H9 (cell line): ENCODE results near the gene ECE1. TPM values are rescaled to one million over a fixed set of nuclear protein-coding genes. Genes with fewer than 3 reads are reported as not detected.
"Not testable (repeated sequence)": the region's sequence is repeated elsewhere in the genome, so short reads cannot be mapped to it uniquely, and the experiment has no call there.

ENCODE experiments used
- DNase-seq: peaks from one replicate; pipeline ENCODE4 v3.0.0-alpha.2; 2017
- H2AFZ ChIP-seq: one replicate; pipeline ENCODE4 v1.6.1; 2013; ENCODE audit warnings: mild to moderate bottlenecking, low read length, control low read depth, moderate library complexity
- H2AK5ac ChIP-seq: 2 replicates; pipeline ENCODE4 v1.6.1; 2013; ENCODE audit warnings: low read length, control low read depth, mixed read lengths; ENCODE audit not compliant: insufficient read length
- H2BK120ac ChIP-seq: one replicate; pipeline ENCODE4 v1.6.1; 2013; ENCODE audit warnings: low read depth, mild to moderate bottlenecking, low read length, control low read depth, inconsistent platforms; ENCODE audit not compliant: poor library complexity, severe bottlenecking
- H2BK12ac ChIP-seq: 2 replicates; pipeline ENCODE4 v1.6.1; 2013; ENCODE audit warnings: low read length, control low read depth, mixed read lengths, low read depth; ENCODE audit not compliant: insufficient read length
- H2BK15ac ChIP-seq: 2 replicates; pipeline ENCODE4 v1.6.1; 2013; ENCODE audit warnings: low read depth, low read length, control low read depth
- H2BK20ac ChIP-seq: one replicate; pipeline ENCODE4 v1.6.1; 2013; ENCODE audit warnings: low read depth, mild to moderate bottlenecking, low read length, control low read depth, inconsistent platforms; ENCODE audit not compliant: poor library complexity, severe bottlenecking
- H2BK5ac ChIP-seq: 2 replicates; pipeline ENCODE4 v1.6.1; 2013; ENCODE audit warnings: low read length, control low read depth, mixed read lengths; ENCODE audit not compliant: insufficient read length
- H3K14ac ChIP-seq: 2 replicates; pipeline ENCODE4 v1.6.1; 2013; ENCODE audit warnings: low read length, control low read depth; ENCODE audit not compliant: insufficient read depth
- H3K18ac ChIP-seq: 2 replicates; pipeline ENCODE4 v1.6.1; 2013; ENCODE audit warnings: low read depth, mild to moderate bottlenecking, mixed read lengths, low read length, control low read depth; ENCODE audit not compliant: insufficient read length
- H3K23ac ChIP-seq: 2 replicates; pipeline ENCODE4 v1.6.1; 2013; ENCODE audit warnings: low read length, control low read depth, mixed read lengths, low read depth; ENCODE audit not compliant: insufficient read length
- H3K23me2 ChIP-seq: 2 replicates; pipeline ENCODE4 v1.6.1; 2013; ENCODE audit warnings: low read depth, mild to moderate bottlenecking, mixed read lengths, low read length, control low read depth; ENCODE audit not compliant: insufficient read length, poor library complexity, severe bottlenecking
- H3K27ac ChIP-seq: 2 replicates; pipeline ENCODE4 v1.5.1; 2013; ENCODE audit warnings: low read length, control low read depth, mixed read lengths, low read depth; ENCODE audit not compliant: insufficient read length
- H3K27me3 ChIP-seq: 2 replicates; pipeline ENCODE4 v1.6.1; 2013; ENCODE audit warnings: low read length, control low read depth, inconsistent platforms; ENCODE audit not compliant: insufficient read depth
- H3K4ac ChIP-seq: 2 replicates; pipeline ENCODE4 v1.6.1; 2013; ENCODE audit warnings: low read depth, mild to moderate bottlenecking, control low read depth, inconsistent platforms, low read length, moderate library complexity
- H3K4me1 ChIP-seq: 2 replicates; pipeline ENCODE4 v1.6.1; 2013; ENCODE audit warnings: low read length, control low read depth, inconsistent platforms; ENCODE audit not compliant: insufficient read depth
- H3K4me2 ChIP-seq: 2 replicates; pipeline ENCODE4 v1.6.1; 2013; ENCODE audit warnings: low read length, control low read depth, mixed read lengths; ENCODE audit not compliant: insufficient read length, insufficient read depth
- H3K56ac ChIP-seq: 2 replicates; pipeline ENCODE4 v1.6.1; 2013; ENCODE audit warnings: low read depth, mild to moderate bottlenecking, mixed read lengths, low read length, control low read depth; ENCODE audit not compliant: insufficient read length
- H3K79me1 ChIP-seq: 2 replicates; pipeline ENCODE4 v1.6.1; 2013; ENCODE audit warnings: low read depth, mild to moderate bottlenecking, moderate library complexity, low read length, control low read depth, inconsistent platforms; ENCODE audit not compliant: insufficient read depth, poor library complexity, severe bottlenecking
- H3K79me2 ChIP-seq: 2 replicates; pipeline ENCODE4 v1.6.1; 2013; ENCODE audit warnings: low read length, control low read depth, inconsistent platforms; ENCODE audit not compliant: insufficient read depth
- H3K9ac ChIP-seq: 2 replicates; pipeline ENCODE4 v1.6.1; 2013; ENCODE audit warnings: low read length, control low read depth, mixed read lengths; ENCODE audit not compliant: insufficient read length; ENCODE audit errors: extremely low read depth
- H3K9me3 ChIP-seq: one replicate; pipeline ENCODE4 v1.6.1; 2013; ENCODE audit warnings: low read depth, low read length, inconsistent platforms; ENCODE audit not compliant: control insufficient read depth
- H3T11ph ChIP-seq: one replicate; pipeline ENCODE4 v1.6.1; 2013; ENCODE audit warnings: mild to moderate bottlenecking, low read length, control low read depth, inconsistent platforms
- H4K20me1 ChIP-seq: one replicate; pipeline ENCODE4 v1.6.1; 2013; ENCODE audit not compliant: control insufficient read depth, insufficient read length, insufficient read depth
- H4K5ac ChIP-seq: 2 replicates; pipeline ENCODE4 v1.6.1; 2013; ENCODE audit warnings: low read depth, mild to moderate bottlenecking, mixed read lengths, low read length, control low read depth; ENCODE audit not compliant: insufficient read length
- H4K8ac ChIP-seq: replicated peaks from 2 replicates; pipeline ENCODE4 v1.6.1; 2013; ENCODE audit warnings: low read length, control low read depth, mixed read lengths, low read depth; ENCODE audit not compliant: insufficient read length
- H4K91ac ChIP-seq: 2 replicates; pipeline ENCODE4 v1.6.1; 2013; ENCODE audit warnings: low read depth, mild to moderate bottlenecking, moderate library complexity, mixed read lengths, low read length, control low read depth; ENCODE audit not compliant: insufficient read length
- H3K27ac Mint-ChIP-seq, 3 experiments: 2 replicates in 2 of 3; 3 replicates in 1 of 3; pipeline ENCODE4 v1.8.0; 2020 to 2021; ENCODE audit warnings: mixed read lengths in 3 of 3, mild to moderate bottlenecking in 1 of 3, moderate library complexity in 1 of 3
- H3K27me3 Mint-ChIP-seq: 2 replicates; pipeline ENCODE4 v1.8.0; 2021; ENCODE audit warnings: low read depth, mild to moderate bottlenecking, moderate library complexity, mixed read lengths
- H3K36me3 Mint-ChIP-seq, 3 experiments: 2 replicates in 2 of 3; 3 replicates in 1 of 3; pipeline ENCODE4 v1.8.0; 2020 to 2021; ENCODE audit warnings: low read depth in 3 of 3, mixed read lengths in 3 of 3; ENCODE audit not compliant: insufficient read depth in 1 of 3
- H3K4me1 Mint-ChIP-seq, 2 experiments: 2 replicates each; pipeline ENCODE4 v1.8.0; 2020; ENCODE audit warnings: mixed read lengths in 2 of 2
- H3K4me3 Mint-ChIP-seq, 2 experiments: 2 replicates in 1 of 2; 3 replicates in 1 of 2; pipeline ENCODE4 v1.8.0; 2020 to 2021; ENCODE audit warnings: mild to moderate bottlenecking in 2 of 2, mixed read lengths in 2 of 2, moderate library complexity in 1 of 2
- H3K9me3 Mint-ChIP-seq, 2 experiments: 2 replicates in 1 of 2; 3 replicates in 1 of 2; pipeline ENCODE4 v1.8.0; 2020; ENCODE audit warnings: mild to moderate bottlenecking in 2 of 2, mixed read lengths in 2 of 2, moderate library complexity in 1 of 2
- WGBS: extraction: QIAGEN DNeasy Blood & Tissue Kit; methylation state at CpG from one replicate; pipeline ENCODE4 v1.1.7; 2013; ENCODE audit warnings: missing lambda C conversion rate, low lambda C conversion rate, mixed read lengths; ENCODE audit not compliant: insufficient read length; ENCODE audit errors: extremely low coverage; 5-methylcytosine and 5-hydroxymethylcytosine counted together
- total RNA-seq: library from RNA; stranded (reverse); gene quantifications from 2 replicates; pipeline ENCODE4 v1.2.1, GENCODE V29; 2021
- TF ChIP-seq, protein P1 (sequence below): fragments of 200-600 bp; sonication (generic); conservative IDR thresholded peaks from 3 replicates; pipeline ENCODE4 v1.8.0; 2021; ENCODE audit warnings: antibody characterized with exemption, mild to moderate bottlenecking

Gene ECE1
- total RNA-seq, 1 experiment from 2014 or later: 31.1 TPM

DNA sequence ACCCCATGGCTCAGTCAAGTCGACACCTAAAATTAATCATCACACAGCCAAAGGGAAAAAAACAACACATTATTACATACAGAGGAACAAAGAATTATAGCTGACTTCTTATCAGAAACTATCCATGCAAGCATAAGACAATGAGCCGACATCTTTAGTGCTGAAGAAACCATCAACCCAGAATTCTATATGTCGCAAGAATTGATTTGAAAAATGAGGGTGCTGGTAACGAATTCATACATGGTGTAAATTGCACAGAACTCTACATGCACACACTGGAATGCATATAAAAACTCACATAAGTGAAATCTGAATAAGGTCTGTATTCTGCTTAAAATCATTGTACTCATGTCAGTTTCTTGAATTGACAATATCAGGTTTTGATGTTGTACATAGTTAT lies 88.6 kb downstream of the ECE1 start:
- Histone ChIP-seq H3T11ph (no peak overlapping the region), H4K91ac (no peak overlapping the region), H3K4me2 (no peak overlapping the region), H2BK15ac (no peak overlapping the region), H3K23ac (no peak overlapping the region), H3K79me1 (no peaks in the 10 kb centered on the region), H2BK5ac (no peak overlapping the region), H3K18ac (no peak overlapping the region), H3K27me3 (no peaks in the 10 kb centered on the region), H2AFZ (no peak overlapping the region), H3K4me1 (no peaks in the 10 kb centered on the region), H3K79me2 (no peaks in the 10 kb centered on the region), H4K20me1 (no peaks in the 10 kb centered on the region), H2BK120ac (no peak overlapping the region), H3K27ac (no peak overlapping the region), H4K8ac (no peak overlapping the region), H3K14ac (no peak overlapping the region), H3K9me3 (no peaks in the 10 kb centered on the region), H3K9ac (no peak overlapping the region), H3K4ac (no peak overlapping the region), H2BK12ac (no peak overlapping the region), H2AK5ac (no peak overlapping the region), H3K23me2 (no peaks in the 10 kb centered on the region), H2BK20ac (no peak overlapping the region), H4K5ac (no peak overlapping the region), H3K56ac (no peak overlapping the region)
- Mint-ChIP-seq H3K4me1 (no peaks in the 10 kb centered on the region), H3K9me3 (no peaks in the 10 kb centered on the region), H3K4me3 (no peak overlapping the region), H3K27ac (no peak overlapping the region), H3K27me3 (peaks cover 53% of the 10 kb centered on the region), H3K36me3 (no peaks in the 10 kb centered on the region)
- no CpG with 5 or more reads among the region's 4 CpGs for WGBS
- DNase-seq: no peak
- TF ChIP-seq, protein P1, sequence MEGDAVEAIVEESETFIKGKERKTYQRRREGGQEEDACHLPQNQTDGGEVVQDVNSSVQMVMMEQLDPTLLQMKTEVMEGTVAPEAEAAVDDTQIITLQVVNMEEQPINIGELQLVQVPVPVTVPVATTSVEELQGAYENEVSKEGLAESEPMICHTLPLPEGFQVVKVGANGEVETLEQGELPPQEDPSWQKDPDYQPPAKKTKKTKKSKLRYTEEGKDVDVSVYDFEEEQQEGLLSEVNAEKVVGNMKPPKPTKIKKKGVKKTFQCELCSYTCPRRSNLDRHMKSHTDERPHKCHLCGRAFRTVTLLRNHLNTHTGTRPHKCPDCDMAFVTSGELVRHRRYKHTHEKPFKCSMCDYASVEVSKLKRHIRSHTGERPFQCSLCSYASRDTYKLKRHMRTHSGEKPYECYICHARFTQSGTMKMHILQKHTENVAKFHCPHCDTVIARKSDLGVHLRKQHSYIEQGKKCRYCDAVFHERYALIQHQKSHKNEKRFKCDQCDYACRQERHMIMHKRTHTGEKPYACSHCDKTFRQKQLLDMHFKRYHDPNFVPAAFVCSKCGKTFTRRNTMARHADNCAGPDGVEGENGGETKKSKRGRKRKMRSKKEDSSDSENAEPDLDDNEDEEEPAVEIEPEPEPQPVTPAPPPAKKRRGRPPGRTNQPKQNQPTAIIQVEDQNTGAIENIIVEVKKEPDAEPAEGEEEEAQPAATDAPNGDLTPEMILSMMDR: no peak

GRCh38 chr1:21201238-21201637 lies 89.0 kb downstream of the ECE1 start:
- H3K56ac ChIP-seq, H3K27ac Mint-ChIP-seq, H3K4me1 Mint-ChIP-seq, H2BK120ac ChIP-seq, H3K9ac ChIP-seq, H2BK5ac ChIP-seq, H4K20me1 ChIP-seq, H3K18ac ChIP-seq, H3K23ac ChIP-seq, H3K27me3 ChIP-seq, H3K4me1 ChIP-seq, H2AK5ac ChIP-seq, H4K8ac ChIP-seq, H2BK20ac ChIP-seq, H3K4me2 ChIP-seq, H3K36me3 Mint-ChIP-seq, H3K27ac ChIP-seq, H3K4ac ChIP-seq, H2BK15ac ChIP-seq, H3K14ac ChIP-seq, H3K4me3 Mint-ChIP-seq, H2BK12ac ChIP-seq, DNase-seq, H4K91ac ChIP-seq, H4K5ac ChIP-seq, H3K23me2 ChIP-seq, H3K9me3 ChIP-seq, H3K9me3 Mint-ChIP-seq, H3K79me2 ChIP-seq, H3T11ph ChIP-seq, H2AFZ ChIP-seq, H3K79me1 ChIP-seq: not testable (repeated sequence)
- no CpG with 5 or more reads among the region's 5 CpGs for WGBS
- H3K27me3 Mint-ChIP-seq: peaks cover 56% of the 10 kb centered on the region
